GM12801 (cell line): ENCODE results near the gene IL36RN.

ENCODE experiments used
- TF ChIP-seq, protein P1 (sequence below): IDR thresholded peaks from one replicate; pipeline ENCODE4 v1.5.1; 2011; ENCODE audit warnings: control low read depth; ENCODE audit not compliant: insufficient read length; ENCODE audit errors: extremely low read depth

Gene IL36RN

DNA sequence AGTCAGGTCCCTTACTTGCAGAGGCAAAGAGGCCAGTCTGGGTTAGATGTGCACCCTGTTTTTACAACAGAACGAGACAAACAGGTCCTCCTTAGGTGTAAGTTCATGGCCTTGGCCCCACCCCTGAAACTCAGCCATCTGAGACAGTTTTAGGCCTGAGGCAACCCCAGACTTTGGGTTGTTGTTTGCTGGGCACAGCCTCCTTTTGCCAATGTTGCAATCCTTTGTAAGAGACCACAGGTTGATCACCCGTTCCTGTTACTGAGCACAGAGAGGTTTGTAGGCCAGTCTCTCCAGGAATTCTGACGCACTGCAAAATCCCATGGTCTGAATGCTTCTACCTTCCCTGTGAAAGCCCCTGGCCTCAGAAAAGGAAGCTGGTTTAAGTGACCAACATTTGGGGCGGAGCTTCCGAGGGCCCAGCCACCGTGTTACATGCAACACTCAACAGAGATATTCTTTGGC, 52.9 kb downstream of the IL36RN start:
- TF ChIP-seq, protein P1, sequence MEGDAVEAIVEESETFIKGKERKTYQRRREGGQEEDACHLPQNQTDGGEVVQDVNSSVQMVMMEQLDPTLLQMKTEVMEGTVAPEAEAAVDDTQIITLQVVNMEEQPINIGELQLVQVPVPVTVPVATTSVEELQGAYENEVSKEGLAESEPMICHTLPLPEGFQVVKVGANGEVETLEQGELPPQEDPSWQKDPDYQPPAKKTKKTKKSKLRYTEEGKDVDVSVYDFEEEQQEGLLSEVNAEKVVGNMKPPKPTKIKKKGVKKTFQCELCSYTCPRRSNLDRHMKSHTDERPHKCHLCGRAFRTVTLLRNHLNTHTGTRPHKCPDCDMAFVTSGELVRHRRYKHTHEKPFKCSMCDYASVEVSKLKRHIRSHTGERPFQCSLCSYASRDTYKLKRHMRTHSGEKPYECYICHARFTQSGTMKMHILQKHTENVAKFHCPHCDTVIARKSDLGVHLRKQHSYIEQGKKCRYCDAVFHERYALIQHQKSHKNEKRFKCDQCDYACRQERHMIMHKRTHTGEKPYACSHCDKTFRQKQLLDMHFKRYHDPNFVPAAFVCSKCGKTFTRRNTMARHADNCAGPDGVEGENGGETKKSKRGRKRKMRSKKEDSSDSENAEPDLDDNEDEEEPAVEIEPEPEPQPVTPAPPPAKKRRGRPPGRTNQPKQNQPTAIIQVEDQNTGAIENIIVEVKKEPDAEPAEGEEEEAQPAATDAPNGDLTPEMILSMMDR, result no peak

DNA sequence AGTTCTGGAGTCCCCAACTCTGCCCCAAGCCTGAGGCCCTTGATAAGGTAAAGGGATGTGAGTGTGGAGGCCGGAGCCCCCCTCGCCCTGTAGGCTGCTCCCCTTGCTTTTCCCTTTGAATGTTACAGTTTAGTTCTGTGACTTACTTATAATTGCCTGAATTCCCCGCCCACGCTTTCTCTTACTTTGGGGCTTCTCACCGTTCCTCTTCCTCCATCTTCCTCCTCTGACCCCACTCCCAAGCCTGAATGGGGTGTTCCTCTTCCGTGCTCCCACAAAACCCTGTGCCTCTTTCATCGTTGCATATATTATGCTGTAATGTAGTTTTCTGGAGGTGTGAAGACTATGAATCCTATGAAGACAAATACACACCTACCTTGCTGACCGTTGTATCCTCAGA, 53.4 kb downstream of the IL36RN start:
- TF ChIP-seq, protein P1, result no peak

DNA sequence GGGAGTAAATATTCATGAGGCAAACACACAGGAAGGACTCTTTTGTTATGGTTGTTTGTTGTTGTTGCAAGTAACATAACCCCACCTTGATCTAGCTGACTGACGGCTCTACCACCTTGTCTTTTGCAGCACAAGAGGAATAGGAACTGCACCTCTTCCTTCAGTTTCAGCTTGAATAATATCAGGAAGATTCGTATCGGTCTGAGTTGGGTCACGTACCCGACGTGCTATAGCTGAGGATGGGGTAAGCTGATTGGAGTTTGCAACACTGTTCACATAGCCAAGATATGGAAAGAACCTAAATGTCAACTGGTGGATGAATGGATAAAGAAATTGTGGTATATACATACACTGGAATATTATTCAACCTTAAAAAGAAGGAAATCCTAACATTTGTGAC, 53.9 kb downstream of the IL36RN start:
- TF ChIP-seq, protein P1, result no peak

DNA sequence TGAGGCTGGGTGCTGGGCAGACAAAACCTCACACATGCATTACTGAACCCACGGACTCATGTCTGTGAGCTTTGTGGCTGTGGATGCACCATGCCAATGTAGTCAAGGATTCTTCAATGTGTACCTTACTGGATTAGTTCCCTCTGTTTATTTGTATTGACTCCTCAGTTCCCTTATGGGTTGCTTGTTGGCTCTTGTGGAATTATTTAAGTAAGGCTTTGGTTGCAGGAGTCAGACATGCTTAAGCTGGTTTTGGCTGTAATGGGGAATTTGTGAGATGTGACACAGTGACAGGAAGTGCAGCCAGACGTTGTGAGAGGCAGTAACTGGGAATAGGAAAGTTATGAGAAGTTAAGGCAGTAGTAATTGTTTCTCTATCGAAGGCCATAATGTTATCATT, 54.8 kb downstream of the IL36RN start:
- TF ChIP-seq, protein P1, result no peak
